Measurements from ENCODE around the gene MYH11. TPM values are rescaled to one million over a fixed set of nuclear protein-coding genes. Genes with fewer than 3 reads are reported as not detected.

The MYH11 gene
- polyA plus RNA-seq, 1 donor from 2014 or later, result not detected

GRCh38 chr16:15676506-15676905 is 180.3 kb downstream of the MYH11 start:
- no peak overlapping the region for H3K4me3 ChIP-seq (ENCODE audit: low read length)
- H3K9me3 ChIP-seq (ENCODE audit: low read length), result no peaks in the 10 kb centered on the region
- no peak overlapping the region for H3K9ac ChIP-seq (ENCODE audit: low read length)
- H3F3A ChIP-seq (ENCODE audit: insufficient read depth, low read length, poor library complexity, severe bottlenecking), result no peaks in the 10 kb centered on the region
- no peak overlapping the region for H3K27ac ChIP-seq (ENCODE audit: low read length)
- no peak overlapping the region for H2AFZ ChIP-seq (ENCODE audit: low read depth, low read length)
- H3K4me2 ChIP-seq (ENCODE audit: low read length), result no peak overlapping the region
- H3K27me3 ChIP-seq (ENCODE audit: insufficient read depth, low read depth, low read length), result no peaks in the 10 kb centered on the region
- H4K20me1 ChIP-seq (ENCODE audit: insufficient read depth), result no peaks in the 10 kb centered on the region
- no peaks in the 10 kb centered on the region for H3K79me2 ChIP-seq (replicated peaks; ENCODE audit: insufficient read depth, low read length)
- no peaks in the 10 kb centered on the region for H3K9me2 ChIP-seq (ENCODE audit: insufficient read depth, low read length)
- no peak for TF ChIP-seq RAD21 (conservative IDR thresholded peaks at IDR 0.05)
- TF ChIP-seq EP300 (conservative IDR thresholded peaks at IDR 0.05; ENCODE audit: poor library complexity, severe bottlenecking), result no peak
- TF ChIP-seq REST (IDR thresholded peaks at IDR 0.05; ENCODE audit: borderline replicate concordance), result no peak
- no peak for TF ChIP-seq MXI1 (conservative IDR thresholded peaks at IDR 0.05; ENCODE audit: poor library complexity, severe bottlenecking)
- no peak for TF ChIP-seq POLR2AphosphoS5 (IDR thresholded peaks at IDR 0.05)
- TF ChIP-seq EZH2 (IDR thresholded peaks at IDR 0.05; ENCODE audit: borderline replicate concordance, insufficient read depth, low read length, poor library complexity, severe bottlenecking), result no peak
- no peak for TF ChIP-seq SMC3 (conservative IDR thresholded peaks at IDR 0.05; ENCODE audit: poor library complexity)
- TF ChIP-seq, protein P1, sequence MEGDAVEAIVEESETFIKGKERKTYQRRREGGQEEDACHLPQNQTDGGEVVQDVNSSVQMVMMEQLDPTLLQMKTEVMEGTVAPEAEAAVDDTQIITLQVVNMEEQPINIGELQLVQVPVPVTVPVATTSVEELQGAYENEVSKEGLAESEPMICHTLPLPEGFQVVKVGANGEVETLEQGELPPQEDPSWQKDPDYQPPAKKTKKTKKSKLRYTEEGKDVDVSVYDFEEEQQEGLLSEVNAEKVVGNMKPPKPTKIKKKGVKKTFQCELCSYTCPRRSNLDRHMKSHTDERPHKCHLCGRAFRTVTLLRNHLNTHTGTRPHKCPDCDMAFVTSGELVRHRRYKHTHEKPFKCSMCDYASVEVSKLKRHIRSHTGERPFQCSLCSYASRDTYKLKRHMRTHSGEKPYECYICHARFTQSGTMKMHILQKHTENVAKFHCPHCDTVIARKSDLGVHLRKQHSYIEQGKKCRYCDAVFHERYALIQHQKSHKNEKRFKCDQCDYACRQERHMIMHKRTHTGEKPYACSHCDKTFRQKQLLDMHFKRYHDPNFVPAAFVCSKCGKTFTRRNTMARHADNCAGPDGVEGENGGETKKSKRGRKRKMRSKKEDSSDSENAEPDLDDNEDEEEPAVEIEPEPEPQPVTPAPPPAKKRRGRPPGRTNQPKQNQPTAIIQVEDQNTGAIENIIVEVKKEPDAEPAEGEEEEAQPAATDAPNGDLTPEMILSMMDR (IDR thresholded peaks at IDR 0.05; ENCODE audit: poor library complexity, severe bottlenecking), result no peak
- no peak for TF ChIP-seq TAF1 (IDR thresholded peaks at IDR 0.05; ENCODE audit: low read depth)
- no peaks in the 10 kb centered on the region for H3K36me3 ChIP-seq (ENCODE audit: insufficient read depth, low read length)

- Histone ChIP-seq H3F3A (ENCODE audit: insufficient read depth, low read length, poor library complexity, severe bottlenecking) (no peaks in the 10 kb centered on the region), H3K9ac (ENCODE audit: low read length) (no peak overlapping the region), H3K36me3 (ENCODE audit: insufficient read depth, low read length) (no peaks in the 10 kb centered on the region), H3K4me2 (ENCODE audit: low read length) (no peak overlapping the region), H4K20me1 (ENCODE audit: insufficient read depth) (no peaks in the 10 kb centered on the region), H3K79me2 (replicated peaks; ENCODE audit: insufficient read depth, low read length) (no peaks in the 10 kb centered on the region), H3K27ac (ENCODE audit: low read length) (no peak overlapping the region), H3K27me3 (ENCODE audit: insufficient read depth, low read depth, low read length) (no peaks in the 10 kb centered on the region), H3K4me3 (ENCODE audit: low read length) (no peak overlapping the region), H2AFZ (ENCODE audit: low read depth, low read length) (no peak overlapping the region), H3K9me2 (ENCODE audit: insufficient read depth, low read length) (no peaks in the 10 kb centered on the region), H3K9me3 (ENCODE audit: low read length) (no peaks in the 10 kb centered on the region)
- TF ChIP-seq REST (IDR thresholded peaks at IDR 0.05; ENCODE audit: borderline replicate concordance), result no peak
- TF ChIP-seq POLR2AphosphoS5 (IDR thresholded peaks at IDR 0.05), result no peak
Measured at GRCh38 chr16:15674571-15674970, 182.3 kb downstream of the MYH11 start.

Measured in neural cell (in vitro differentiated cells).